Articular chondrocyte of knee joint (primary cell): ENCODE data around the gene TTC7B. TPM values are rescaled to one million over a fixed set of nuclear protein-coding genes. Genes with fewer than 3 reads are reported as not detected.

ENCODE experiments used
- total RNA-seq: library from RNA; depleted of rRNA; stranded (reverse); fragments of >200 nt; gene quantifications from 2 replicates; pipeline ENCODE4 v1.2.3, GENCODE V29; 2012

The TTC7B gene, protein sequence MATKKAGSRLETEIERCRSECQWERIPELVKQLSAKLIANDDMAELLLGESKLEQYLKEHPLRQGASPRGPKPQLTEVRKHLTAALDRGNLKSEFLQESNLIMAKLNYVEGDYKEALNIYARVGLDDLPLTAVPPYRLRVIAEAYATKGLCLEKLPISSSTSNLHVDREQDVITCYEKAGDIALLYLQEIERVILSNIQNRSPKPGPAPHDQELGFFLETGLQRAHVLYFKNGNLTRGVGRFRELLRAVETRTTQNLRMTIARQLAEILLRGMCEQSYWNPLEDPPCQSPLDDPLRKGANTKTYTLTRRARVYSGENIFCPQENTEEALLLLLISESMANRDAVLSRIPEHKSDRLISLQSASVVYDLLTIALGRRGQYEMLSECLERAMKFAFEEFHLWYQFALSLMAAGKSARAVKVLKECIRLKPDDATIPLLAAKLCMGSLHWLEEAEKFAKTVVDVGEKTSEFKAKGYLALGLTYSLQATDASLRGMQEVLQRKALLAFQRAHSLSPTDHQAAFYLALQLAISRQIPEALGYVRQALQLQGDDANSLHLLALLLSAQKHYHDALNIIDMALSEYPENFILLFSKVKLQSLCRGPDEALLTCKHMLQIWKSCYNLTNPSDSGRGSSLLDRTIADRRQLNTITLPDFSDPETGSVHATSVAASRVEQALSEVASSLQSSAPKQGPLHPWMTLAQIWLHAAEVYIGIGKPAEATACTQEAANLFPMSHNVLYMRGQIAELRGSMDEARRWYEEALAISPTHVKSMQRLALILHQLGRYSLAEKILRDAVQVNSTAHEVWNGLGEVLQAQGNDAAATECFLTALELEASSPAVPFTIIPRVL
- total RNA-seq: 20.9 and 21.8 TPM in 2 replicates

GRCh38 chr14:90815822-90816662 is at the start of gene TTC7B:
TTC7B (minus strand) TSS chr14:90816430; CDS start chr14:90816295, 135 bp downstream.

Other genes starting within 250 kb of the TTC7B start
- gene RPS6KA5, start 244.2 kb upstream of the TTC7B start, total RNA-seq: 1.6 and 2.3 TPM in 2 replicates